IPS-11a (cell line): ENCODE results near the gene DRC7.
A peak's percentile ranks its signal among the peaks of the same experiment; 100 is the strongest.

Source experiments
- H3K4me3 ChIP-seq: one replicate; pipeline ENCODE4 v1.5.1; 2013; ENCODE audit warnings: low read depth, low read length, control low read depth

The DRC7 gene, protein sequence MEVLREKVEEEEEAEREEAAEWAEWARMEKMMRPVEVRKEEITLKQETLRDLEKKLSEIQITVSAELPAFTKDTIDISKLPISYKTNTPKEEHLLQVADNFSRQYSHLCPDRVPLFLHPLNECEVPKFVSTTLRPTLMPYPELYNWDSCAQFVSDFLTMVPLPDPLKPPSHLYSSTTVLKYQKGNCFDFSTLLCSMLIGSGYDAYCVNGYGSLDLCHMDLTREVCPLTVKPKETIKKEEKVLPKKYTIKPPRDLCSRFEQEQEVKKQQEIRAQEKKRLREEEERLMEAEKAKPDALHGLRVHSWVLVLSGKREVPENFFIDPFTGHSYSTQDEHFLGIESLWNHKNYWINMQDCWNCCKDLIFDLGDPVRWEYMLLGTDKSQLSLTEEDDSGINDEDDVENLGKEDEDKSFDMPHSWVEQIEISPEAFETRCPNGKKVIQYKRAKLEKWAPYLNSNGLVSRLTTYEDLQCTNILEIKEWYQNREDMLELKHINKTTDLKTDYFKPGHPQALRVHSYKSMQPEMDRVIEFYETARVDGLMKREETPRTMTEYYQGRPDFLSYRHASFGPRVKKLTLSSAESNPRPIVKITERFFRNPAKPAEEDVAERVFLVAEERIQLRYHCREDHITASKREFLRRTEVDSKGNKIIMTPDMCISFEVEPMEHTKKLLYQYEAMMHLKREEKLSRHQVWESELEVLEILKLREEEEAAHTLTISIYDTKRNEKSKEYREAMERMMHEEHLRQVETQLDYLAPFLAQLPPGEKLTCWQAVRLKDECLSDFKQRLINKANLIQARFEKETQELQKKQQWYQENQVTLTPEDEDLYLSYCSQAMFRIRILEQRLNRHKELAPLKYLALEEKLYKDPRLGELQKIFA

DNA sequence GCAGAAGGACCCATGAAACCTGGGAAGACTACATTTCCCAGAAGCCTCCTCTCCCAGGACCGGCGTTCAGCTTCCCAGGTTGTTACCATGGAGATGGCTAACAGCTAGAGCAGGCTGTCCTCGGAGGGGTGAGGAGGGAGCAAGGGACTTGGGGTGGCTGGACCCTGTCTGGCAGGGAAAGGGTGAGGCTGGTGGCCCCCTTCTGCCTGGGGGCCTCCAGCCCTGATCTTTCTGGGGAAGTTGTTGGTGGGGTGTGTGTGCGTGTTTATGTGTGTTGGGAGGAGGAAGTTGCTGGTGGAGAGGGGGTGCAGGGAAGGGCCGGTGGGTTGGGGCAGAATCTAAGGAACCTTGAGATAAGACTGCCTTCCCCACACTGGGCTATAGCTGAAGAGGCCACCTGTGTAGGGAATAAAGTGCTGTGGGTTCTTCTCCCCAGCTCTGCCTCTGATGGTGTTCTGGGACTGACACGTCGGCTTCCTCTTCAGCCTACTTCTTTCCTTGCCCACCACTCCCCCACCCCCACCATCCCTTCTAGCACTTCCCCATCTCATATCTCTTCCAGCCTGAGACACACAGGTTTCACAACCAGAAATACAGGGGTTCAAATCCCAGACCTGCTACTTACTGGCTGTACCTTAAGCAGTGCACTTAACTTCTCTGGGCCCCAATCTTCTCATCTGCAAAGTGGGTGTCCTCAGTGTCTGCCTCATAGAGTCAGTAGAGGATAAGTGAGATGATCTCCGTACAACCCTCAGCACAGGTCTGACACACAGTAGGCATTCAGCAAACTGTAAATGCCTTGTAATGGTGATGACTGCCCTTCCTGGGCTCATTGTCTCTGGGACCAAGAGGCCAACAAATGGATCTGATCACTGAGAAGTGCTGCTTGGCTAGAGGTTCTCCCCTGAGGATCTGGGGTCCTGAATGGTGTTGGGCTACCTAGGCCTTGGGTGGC is at the start of gene DRC7:
TSS of gene DRC7 (plus strand) at position 82 of the 955 bp plus-strand sequence. CDS start 3,144 bp downstream, outside the sequence.
- H3K4me3 ChIP-seq: peak within 1 kb of the TSS; percentile 6

DNA sequence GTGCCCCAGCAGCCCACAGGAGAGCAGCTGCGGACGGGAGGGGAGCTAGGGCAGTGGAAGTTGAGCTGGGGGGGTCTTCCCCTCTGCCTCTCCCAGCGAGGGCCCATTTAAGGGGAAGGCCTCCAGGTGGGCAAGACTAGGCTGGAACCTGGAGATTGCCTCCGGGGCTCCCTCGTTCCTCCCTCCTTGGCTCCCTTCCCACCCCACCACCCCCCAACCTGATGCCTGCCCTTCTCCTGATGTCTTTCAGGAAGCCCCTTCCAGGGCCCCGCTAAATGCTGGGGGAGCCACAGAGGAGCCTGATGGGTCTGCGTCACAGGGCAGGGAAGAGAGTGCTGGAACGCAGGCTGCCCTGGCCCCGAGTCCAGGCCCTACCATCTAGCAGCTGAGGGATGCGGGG is 49.4 kb upstream of the DRC7 start:
- no peak overlapping the region for H3K4me3 ChIP-seq

DNA sequence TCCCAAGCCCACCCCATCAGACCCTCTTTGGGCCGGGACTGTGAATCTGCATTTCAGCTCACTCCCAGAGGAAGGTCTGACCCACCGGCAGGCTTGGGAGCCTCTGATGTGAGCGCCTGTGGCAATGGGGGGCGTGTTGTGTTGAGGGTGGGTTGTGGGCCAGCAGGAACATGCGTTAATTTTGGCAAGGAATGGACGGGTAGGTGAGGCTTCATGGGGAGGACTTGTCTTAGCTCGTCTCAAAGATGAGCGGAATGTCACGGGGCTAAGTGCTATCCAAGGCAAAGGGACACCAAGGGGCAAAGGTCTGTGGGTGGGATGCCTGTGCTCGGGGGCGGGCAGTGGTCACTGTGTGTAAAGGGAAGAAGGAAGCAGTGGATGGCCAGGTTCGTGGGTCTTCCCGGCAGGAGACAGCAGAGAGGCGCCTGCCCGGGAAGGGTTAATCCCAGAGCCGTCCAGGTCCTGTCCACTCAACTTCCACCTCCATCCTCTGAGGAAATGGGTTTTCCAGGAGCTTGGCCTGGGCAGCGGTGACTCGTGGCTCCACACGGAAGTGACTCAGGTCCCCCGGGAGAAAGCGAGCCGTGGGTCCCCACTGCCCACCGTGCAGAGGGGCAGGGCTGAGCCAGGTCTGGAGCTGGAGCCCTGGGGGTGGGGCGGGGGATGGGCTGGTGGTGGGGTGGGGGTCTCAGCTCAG is 48.8 kb upstream of the DRC7 start:
- H3K4me3 ChIP-seq: no peak overlapping the region

DNA sequence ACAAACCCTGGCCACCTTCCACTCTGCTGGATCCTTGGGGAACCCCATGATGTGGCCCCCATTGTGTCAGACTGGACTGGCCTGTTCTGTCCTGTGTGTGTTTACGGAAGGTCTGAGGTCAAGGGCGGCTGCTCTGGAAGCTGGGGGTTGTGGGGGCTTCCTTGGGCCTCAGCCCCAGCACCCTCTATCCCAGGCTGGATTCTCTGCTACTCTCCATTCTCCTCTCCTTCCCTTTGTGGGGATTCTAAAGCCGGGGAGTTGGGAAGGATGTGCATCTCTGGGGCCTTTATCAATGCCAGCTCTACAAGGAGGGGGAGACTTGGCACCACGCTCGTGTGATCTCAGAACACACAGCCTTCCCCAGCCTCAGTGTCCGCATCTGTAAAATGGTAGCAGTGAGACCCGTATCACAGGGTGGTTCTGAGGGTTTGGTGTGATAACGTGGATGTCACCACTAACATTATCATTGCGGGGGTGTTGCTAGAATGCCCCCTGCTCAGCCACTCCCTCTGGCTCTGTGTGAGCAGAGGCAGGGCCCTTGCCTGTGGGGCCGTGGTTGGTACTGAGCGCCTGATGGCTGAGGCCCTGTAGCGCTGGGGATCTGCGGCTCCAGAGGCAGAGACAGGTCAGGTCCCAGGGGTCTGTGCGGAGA is 48.1 kb upstream of the DRC7 start:
- no peak overlapping the region for H3K4me3 ChIP-seq

DNA sequence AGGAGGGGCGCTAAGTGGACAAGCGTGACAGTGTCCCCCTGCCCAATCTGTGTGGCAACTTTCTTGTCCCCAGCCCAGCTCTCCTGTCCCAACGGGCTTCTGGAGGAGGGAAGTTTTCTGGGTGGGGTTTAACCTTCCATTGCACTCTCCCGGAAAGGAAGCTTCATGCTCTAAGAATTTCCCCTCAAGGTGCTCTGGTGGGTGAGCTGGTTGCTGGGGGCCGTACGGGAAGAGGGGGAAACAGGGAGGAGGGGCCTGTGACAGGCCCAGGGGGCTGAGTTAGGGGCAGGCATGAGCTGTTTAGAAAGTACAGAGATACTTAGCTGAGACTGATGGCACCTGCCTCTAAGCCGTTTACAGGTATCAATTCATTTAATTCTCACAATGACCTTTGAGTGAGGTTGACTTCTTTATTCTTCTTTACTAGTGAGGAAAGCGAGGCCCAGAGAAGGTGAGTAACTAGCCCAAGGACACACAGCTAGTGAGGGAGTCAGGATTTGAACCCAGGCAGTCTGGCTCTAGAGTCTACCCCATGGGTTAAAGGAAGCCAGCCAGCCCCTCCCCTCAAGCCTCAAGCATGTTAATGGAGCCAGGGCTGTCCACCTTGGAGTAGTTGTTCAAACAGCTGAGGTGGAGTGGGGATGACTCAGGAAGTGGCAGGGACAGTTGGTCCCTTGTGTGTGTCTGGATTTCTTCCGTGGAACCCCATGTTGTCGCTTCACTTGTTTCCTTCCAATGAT is 47.3 kb upstream of the DRC7 start:
- H3K4me3 ChIP-seq: no peak overlapping the region

DNA sequence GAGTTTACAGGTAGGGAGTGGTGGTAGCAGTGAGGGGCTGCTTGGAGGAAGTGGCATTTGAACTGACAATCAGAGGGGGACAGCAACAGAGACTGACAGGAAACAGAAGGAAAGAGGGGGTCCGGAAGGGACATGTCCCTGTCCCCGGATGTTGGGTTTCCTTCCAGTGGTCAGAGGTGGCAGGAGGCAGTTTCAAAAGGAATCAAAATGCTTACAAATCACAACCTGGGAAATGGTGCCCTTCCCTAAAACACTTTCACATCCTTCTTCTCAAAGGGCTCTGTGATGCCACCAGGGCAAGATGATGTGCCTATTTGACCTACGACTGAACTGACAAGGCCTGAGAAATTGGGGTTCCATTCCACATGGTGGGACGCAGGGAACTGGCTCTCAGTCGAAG is 46.5 kb upstream of the DRC7 start:
- no peak overlapping the region for H3K4me3 ChIP-seq

DNA sequence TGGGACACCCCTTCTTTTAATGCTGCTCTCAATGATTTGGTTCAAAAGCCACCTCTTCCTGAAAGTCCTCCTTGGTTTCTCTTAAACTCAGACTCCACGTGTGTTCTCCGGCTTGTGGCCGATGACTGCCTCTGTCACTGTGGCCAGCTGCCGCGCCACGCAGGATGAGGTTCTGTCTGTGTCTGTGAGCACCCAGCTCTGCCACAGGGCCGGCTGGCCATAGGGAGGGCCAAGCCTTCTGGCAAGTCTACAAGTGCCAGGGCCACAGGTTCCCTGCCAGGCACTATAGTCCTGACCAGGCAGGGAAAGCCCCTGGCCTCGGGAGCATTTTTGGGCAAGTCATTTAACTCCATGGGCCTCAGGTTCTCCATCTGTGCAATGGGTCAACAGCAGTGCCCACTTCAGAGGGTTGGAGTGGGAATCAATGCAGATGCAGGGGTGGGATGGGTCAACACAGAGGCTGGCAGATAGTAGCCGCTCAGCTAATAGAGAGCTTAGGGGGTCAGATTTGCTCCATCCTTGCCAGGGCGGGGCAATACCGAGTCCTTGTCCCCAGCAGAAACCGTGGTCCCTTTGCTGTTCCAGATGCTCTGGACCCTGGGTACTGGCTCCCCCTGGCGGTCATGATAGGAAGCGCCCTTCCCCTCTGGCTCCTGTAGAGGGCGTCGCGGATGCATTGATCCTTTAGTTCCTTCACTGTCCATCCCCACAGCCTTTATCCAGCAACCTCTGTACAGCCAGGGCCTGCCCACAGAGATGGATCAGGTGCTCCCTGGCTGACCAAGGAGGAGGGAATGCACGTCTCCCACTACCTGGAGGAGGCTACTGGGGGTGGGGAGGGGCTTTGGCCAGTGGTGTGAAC is 45.8 kb upstream of the DRC7 start:
- no peak overlapping the region for H3K4me3 ChIP-seq

DNA sequence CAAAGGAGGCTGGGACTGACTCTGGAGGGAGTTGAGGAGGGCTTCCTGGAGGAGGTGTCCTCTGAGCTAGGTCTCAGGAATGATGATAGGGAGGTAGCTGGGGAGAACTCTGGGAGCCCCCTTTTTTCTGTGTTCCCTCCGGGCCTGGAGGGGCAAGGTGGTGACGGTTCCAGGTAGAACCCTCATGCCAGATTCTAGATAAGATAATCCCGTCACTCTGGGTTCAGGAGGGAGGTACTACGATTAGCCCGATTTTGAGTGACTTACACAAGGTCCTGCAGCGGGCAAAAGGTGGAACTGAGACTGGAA is 45.2 kb upstream of the DRC7 start:
- no peak overlapping the region for H3K4me3 ChIP-seq

DNA sequence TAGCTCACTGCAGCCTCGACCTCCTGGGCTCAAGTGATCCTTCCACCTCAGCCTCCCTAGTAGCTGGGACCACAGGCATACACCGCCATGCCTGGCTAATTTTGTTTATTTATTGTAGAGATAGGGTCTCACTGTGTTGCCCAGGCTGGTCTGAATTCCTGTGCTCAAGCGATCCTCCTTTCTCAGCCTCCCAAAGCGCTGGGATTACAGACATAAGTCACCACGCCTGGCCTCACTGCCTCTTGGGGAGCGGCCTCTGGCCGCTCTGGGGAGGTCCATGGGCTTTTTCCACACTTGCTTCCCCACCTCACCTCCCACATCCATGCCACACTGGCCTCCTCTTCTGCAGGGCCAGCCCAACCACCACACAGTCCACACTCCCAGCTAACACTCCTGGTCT is 44.8 kb upstream of the DRC7 start:
- H3K4me3 ChIP-seq: no peak overlapping the region

DNA sequence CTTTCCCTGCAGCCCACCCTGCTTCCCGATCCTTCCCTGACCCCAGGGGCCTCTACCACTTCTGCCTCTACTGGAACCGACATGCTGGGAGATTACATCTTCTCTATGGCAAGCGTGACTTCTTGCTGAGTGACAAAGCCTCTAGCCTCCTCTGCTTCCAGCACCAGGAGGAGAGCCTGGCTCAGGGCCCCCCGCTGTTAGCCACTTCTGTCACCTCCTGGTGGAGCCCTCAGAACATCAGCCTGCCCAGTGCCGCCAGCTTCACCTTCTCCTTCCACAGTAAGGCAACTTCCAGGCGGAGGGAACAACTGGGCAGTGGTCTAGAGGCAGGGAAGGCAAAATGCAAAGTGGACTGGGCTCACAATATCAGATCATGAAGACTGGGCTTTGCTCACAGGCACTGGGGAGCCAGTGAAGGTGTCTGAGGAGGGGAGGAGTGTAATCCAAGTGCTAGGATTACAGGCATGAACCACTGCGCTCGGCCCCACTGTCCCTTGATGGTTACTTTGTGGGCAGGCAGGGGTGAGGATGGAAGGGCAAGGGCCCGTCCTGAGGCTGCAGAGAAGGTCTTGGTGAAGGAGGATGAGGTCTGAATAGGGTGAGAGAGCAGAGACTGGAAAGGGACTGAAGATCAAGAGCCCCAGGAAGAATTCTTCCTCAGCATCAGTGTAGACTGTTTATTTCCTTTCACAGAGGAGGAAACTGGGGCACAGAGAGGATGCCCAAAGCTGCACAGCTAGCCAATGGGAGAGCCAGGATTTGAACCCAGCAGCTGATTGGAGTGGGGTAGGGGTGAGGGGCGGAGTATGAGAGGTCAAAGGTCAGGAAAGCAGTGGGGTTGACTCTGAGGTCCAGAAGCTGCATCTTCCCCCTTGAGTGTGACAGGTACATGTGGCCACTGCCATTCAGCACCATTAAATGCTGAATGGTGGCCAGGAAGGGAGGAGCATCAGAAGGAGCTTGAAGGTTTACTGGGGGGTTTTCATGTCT is 43.0 kb upstream of the DRC7 start:
- no peak overlapping the region for H3K4me3 ChIP-seq

DNA sequence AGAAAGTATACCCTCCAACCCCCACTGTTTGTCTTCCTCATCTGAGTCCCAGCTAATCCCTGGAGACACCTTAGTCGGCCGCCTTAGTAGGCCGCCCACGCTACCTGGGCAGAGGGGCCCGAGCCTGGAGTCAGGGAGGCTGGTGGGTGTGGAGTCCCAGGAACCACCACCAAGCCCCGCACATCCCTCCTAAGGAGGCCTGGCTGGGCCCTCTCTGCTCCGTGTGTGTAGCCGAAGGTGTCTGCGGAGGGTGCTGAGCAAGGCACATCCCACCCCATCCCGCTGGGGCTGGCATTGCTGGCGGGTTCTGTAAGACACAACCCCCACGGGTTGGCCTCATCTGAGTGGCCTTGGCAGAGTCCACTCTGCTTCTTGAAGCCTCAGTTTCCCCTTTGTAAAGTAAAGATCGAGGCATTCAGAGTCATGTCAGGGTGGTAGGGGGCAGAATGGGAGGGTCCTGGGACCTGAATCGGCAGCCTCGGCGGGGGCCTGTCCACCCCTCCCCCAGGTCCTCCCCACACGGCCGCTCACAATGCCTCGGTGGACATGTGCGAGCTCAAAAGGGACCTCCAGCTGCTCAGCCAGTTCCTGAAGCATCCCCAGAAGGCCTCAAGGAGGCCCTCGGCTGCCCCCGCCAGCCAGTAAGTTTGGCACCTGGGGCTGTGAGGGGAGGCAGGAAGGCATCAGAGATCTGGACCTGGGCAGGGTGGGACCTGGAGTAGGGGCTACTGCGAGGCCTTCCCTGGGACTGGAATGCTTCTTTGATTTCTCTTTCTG is 41.7 kb upstream of the DRC7 start:
- H3K4me3 ChIP-seq: no peak overlapping the region

DNA sequence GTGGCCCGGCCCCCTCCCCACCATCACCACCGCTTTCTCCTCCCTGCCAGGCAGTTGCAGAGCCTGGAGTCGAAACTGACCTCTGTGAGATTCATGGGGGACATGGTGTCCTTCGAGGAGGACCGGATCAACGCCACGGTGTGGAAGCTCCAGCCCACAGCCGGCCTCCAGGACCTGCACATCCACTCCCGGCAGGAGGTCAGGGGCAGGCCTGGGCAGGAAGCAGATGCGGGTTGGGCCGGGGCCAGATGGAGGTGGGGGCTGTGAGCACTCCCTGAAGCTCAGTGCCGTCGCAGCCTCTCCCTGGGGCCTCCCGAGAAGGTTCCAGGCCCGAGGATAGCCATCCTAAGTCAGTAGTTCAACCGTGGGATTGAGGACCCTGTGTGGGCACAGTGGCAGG is 40.7 kb upstream of the DRC7 start:
- no peak overlapping the region for H3K4me3 ChIP-seq

DNA sequence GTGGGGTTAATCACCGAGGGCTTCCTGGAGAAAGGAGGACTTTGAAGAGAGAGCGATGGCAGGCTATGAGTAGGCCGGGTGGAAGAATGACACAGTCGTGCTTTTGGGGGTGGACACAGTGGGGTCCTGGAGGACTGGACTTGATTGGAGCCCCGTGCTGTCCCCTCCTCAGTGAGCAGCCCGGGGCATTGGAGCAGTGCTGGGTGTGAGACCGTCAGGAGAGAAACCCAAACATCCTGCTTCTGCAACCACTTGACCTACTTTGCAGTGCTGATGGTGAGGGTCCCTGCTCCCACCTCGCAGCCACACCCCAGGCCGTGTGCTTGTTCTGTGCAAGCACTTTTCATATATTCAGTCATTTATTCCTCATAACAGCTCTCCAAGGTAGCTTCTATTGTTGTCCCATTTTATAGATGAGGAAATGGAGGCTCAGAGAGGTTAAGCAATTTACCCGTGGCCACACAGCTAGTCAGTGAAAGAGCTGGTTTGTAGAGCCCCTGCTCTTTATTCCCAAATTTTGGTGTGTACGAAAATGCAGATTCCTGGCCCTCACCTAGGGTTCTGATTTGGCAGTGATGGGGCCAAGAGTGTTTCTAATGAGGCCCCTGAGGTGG is 38.2 kb upstream of the DRC7 start:
- no peak overlapping the region for H3K4me3 ChIP-seq

DNA sequence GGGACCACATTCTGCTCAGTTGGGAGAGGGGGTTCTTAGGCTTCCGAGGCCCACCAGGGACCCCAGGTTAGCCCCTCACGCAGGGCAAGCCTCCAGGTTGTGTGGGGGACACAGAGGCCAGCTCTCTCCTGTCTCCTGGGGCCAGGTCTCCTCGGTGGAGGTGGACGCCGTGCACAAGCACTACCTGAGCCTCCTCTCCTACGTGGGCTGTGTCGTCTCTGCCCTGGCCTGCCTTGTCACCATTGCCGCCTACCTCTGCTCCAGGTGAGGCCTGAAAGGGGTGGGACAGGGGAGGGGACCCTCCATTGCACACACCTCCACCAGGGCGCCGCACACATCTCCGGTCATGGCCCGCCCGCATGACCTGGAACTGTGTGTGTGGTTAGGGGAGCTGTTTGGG is 37.4 kb upstream of the DRC7 start:
- H3K4me3 ChIP-seq: no peak overlapping the region

DNA sequence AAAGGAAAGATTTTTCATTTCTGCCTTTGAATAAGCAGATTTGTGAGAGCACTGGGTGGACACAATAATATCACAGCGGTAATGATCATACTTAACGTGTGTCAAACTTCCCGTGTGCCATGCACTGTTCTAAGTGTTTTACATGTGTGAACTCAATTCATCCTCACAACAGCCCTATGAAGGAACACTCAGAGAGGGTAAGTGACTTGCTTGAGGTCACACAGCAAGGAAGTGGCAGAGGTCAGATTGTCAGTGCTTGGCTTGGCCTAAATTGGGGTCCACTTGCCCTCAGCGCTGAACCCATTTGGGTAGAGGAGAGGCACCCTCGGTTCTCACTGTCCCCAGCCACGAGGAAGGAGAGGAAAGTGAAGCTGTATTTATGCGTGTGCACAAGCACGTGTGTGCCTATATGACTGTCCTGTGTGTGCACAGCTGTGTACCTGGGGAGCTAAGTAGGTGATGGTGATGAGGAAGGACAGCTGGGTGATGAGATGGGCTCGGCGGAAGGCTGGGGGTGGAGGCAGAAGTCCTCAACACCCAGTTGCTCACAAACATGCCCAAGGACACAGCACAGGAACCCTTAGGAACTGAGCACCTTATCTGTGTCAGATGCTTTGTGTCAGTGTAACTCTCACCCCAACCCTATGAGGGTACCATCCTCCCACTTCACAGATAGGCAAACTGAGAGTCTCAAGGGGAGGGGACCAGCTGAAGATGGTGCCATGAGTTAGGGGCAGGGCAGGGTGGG is 36.3 kb upstream of the DRC7 start:
- H3K4me3 ChIP-seq: no peak overlapping the region
